ENCODE results near the gene FAM78A. TPM values are rescaled to one million over a fixed set of nuclear protein-coding genes. Genes with fewer than 3 reads are reported as not detected.

FAM78A gene
- total RNA-seq, 1 donor from 2014 or later = 27.2 TPM

DNA sequence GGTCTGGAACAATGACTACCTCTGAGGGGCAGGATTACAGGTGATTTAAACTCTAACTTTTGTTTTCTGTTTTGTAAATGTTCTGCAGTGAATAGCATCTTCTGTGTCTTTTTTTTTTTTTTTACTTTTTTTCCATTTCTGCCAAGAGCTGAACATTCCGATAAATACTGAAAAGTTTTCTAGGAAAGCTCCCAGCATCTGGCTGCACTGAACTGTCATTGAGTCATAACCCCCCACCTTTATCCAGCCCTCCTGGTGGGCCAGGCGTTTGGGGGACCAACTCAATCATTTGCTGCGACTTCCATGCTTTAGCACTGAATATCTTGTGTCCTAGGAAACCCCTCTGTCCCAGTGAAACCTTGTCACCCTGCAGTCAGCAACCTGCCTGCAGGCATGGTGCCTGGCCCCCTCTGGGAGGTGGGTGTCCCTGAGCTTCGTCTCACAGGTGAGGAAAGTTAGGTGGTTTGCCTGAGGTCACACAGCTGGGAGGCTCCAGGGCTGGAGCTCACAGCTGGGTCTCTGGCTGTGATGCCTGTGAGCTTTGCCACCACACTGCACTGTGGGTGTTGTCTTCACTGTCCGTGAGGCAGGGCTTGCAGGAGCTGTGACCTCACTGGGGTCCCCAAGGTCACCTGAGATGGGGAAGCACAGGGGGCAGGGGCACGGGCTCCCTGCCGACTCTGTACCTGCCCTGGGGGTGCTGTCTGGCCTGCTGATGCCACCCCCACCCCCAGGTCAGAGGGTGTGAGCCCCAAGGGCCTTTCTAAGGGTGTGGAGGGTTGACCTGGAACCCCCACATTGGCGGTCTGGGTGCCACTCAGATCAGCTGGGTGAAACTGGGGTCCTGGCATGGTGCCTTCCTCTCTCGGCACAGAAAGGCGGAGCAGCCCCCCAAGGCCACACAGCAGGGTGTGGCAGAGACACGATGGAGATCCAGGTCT is 27.3 kb upstream of the FAM78A start:
- no peak for DNase-seq (ENCODE audit: low spot score)
- intact Hi-C loops (cut with DNase I) = no loop called here

DNA sequence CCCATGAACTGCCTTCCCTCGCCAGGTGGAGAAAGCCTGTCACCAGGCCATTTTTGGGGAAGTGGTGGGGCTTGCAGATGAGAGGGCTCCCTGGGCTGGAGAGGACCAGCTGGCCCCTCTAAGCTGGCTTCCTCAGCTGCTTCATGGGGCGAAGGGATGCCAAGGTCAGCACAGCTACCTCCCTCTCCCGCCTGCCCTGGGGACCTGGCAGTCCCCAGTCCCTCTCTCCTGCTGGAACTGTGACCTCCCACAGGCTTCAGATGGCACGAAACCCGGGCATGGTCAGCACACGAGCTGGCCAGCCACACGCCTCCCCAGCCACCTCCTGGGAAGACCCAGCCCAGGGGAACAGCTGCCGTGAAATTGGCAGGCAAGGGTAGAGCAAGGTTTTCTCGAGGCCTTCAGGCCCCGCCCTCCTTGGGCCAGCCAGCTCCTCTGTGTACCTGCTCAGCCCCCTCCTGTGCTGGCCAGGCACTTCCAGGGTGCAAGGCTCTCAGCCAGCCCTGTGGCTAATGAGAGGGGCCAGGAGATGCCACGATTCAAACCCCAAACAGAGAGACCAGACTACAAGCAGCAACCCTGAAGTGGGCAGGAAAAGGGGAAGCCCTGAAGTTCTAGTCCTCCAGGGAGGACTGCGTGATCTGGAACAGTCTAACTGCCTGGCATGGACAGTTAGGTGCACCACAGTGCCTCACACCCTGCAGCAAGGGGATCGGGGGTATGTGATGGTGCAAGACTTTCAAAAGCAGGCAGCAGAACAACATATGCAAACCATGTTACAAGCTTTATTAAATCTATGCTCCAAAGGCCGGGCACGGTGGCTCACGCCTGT is 26.1 kb upstream of the FAM78A start:
- DNase-seq (ENCODE audit: low spot score) = no peak
- intact Hi-C loops (cut with DNase I) = no loop called here

GRCh38 chr9:131300444-131300843 is 24.1 kb upstream of the FAM78A start:
- DNase-seq (ENCODE audit: low spot score) = no peak
- intact Hi-C loops (cut with DNase I) = no loop called here

DNA sequence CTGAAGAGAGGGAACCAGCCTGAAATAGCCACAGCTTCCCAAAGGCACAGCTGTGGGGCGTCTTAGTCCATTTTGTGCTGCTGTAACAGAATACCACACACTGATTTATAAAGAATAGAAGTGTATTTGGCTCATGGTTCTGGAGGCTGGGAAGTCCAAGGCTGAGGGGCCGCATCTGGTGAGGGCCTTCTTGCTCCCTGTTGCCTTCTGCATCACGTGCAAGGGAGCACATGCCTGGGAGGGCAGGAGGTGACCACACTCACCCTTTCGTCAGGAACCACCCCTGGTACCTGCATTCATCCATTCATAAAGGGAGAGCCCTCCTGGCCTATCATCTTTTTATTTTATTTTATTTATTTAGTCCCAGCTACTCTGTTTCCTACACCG is 23.6 kb upstream of the FAM78A start:
- DNase-seq (ENCODE audit: low spot score) = no peak
- intact Hi-C loops (cut with DNase I) = loop anchor here (2.0 to 5.0 kb wide), 2 partner anchors 35 to 63 kb away; no protein-coding TSS in a partner anchor

DNA sequence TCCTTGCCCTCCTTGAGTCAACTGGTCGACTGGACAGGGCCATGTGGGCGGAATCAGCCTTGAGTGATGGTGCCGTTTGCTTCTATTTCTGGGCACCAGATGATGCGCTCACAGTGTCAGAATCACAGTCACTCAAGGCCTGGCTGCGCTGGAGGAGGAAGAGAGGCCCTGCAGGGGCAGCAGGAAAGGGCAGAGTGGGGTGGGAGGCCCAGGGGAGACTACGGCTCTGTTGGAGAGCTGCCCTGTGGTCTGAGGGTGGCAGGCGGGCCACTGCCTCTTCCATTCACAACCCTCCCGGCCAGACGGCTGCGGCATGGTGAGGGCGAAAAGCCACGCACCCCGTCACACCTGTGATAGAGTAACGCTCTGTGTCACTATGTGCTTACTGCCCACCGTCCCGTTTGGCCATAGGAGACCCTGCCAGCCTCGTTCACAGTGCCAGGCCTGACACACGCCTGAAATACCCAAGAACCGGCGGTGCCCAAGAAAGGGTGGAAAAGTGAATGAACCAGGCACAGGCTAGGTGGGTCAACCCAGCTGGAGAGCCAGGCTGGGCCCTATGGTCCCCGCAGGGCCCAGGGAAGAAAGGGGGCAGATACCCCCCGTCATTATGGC is 23.1 kb upstream of the FAM78A start:
- no peak for DNase-seq (ENCODE audit: low spot score)
- intact Hi-C loops (cut with DNase I) = loop anchor here (2.0 to 5.0 kb wide), 2 partner anchors 35 to 62 kb away; no protein-coding TSS in a partner anchor

DNA sequence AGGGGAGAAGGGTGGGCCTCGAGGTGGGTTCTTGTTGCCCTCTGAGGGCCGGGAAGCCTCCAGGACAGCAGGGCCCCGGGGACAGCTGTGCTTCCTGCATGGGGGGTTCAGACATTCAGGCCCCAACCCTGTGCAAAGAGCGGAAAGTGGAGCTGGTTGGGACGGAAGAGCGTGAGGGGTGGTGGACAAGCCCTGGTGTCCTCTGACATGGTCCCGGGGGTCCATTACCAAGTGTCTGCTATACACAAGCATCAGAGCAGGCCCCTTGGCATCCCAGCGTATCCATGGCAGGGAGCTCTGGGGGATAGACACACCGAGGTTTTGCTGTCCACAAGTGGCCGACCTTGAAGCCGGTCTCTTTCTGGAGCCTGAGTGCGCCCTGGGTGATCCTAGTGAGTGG is 22.5 kb upstream of the FAM78A start:
- DNase-seq (ENCODE audit: low spot score) = no peak
- intact Hi-C loops (cut with DNase I) = loop anchor here (2.0 to 5.0 kb wide), 2 partner anchors 36 to 62 kb away; no protein-coding TSS in a partner anchor

DNA sequence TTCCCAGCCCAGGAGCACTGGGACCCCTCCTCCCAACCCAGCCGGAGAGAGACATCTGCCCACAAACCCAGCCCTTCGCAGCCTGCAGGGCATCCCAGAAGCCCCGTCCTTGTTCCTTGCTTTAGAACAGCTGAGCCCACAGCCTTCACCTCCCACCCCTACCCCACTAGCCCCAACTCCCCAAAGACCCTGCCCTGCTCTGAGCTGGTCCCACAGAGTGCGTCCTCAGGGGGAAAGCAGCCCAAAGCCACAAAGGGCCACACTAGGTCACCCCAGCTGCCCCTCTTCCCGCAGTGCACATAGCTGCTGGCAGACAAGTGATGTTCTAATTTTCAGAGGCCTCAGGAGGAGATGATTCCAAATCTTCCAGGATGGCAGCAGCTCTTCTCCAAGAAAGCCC is 22.0 kb upstream of the FAM78A start:
- no peak for DNase-seq (ENCODE audit: low spot score)
- intact Hi-C loops (cut with DNase I) = loop anchor here (2.0 to 5.0 kb wide), 2 partner anchors 36 to 61 kb away; no protein-coding TSS in a partner anchor

GRCh38 chr9:131297903-131298302 is 21.6 kb upstream of the FAM78A start:
- DNase-seq (ENCODE audit: low spot score) = no peak
- intact Hi-C loops (cut with DNase I) = loop anchor here (2.0 to 5.0 kb wide), 2 partner anchors 37 to 61 kb away; no protein-coding TSS in a partner anchor

- intact Hi-C loops (cut with DNase I) = loop anchor here (5.0 kb wide), 1 partner anchor 60 kb away; no protein-coding TSS in a partner anchor
- DNase-seq (ENCODE audit: low spot score) = no peak
Measured at GRCh38 chr9:131296906-131297500, 20.7 kb upstream of the FAM78A start.

DNA sequence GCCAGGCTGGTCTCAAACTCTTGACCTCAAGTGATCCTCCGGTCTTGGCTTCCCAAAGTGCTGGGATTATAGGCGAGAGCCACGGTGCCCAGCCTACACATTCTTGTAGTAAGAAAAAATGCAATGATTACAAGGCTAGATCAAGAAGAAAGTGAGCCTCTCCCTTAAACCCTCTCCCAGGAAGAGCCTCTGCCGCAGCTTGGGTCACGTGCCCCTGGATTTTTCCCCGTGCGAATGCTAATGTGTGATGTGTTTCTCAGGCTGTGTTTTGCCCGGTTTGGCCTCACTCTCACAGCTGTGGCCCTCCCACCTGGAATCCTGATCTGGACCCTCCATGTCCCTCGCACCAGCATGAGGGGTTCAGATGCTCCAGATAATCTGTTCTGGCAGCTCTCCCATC is 20.1 kb upstream of the FAM78A start:
- no peak for DNase-seq (ENCODE audit: low spot score)
- intact Hi-C loops (cut with DNase I) = loop anchor here (5.0 kb wide), 1 partner anchor 59 kb away; no protein-coding TSS in a partner anchor

GRCh38 chr9:131292937-131293336 is 16.6 kb upstream of the FAM78A start:
- intact Hi-C loops (cut with DNase I) = no loop called here
- DNase-seq (ENCODE audit: low spot score) = no peak

GRCh38 chr9:131291795-131292315 is 15.5 kb upstream of the FAM78A start:
- intact Hi-C loops (cut with DNase I) = no loop called here
- DNase-seq (ENCODE audit: low spot score) = no peak

DNA sequence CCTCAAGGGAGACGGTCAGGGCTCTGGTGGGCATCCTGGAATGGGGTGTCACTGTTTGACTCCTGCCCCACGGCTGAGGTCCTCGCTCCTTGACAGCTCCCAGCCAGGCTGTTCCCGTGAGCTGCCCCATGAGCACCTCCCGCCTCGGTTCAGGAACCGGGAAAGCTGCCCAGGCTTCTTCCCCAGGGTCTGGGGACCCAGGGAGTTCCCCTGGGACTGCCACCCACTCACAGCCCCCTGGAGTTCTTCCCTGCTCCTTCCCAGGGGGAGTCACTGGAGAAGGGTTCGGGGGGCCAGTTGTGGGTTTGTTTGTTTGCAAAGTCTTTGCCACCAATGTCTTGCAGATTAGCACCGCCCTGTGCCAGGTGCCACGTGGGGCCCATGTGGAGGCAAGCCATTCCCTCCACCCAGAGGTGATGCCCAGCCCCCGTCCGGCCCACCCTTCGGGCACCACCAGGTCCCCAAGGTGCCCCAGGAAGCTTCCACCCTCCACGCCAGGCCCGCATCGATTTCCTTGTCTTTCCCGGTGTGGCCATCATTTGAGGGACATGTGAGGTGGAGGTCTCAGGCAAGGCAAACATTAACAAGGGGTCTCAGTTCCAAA is 14.6 kb upstream of the FAM78A start:
- intact Hi-C loops (cut with DNase I) = no loop called here
- DNase-seq (ENCODE audit: low spot score) = no peak

- no peak for DNase-seq (ENCODE audit: low spot score)
- intact Hi-C loops (cut with DNase I) = no loop called here
Measured at GRCh38 chr9:131290036-131290766, 13.9 kb upstream of the FAM78A start.

DNA sequence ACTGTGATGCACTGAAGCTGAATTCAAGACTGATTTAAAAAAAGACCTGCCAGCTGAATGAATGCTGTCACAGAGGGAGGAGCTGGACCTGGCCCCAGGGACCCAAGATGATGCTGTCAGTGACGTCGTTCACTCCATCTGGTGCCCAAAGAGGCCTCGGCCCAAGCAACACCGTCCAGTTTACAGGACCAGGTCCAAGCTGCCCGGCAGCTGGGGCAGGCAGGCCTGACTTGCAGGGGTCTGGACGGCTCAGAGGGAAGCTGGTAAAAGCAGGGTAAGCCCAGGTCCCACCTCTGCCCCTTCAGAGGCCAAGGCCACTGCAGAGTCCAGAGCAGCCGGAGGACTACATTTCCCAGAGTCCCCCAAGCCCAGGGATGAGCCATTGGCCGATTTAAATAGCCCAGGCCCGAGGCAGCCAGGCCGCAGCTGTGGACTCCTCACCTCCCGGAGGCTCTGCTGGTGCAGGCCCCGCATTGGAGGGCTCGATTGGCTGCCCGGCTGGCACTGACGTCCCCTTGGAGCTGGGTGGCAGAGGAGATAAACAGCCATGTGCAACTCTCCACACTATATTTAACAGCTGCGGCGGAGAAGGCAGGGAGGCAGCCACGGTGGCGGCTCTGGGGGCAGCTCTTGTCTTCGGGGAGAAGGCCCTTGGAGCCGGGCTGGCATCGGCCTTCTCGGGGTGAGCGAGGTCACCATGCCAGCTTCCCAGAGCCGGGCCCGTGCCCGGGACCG is 13.2 kb upstream of the FAM78A start, which contains the start of gene PLPP7:
Gene PLPP7 (plus strand): TSS at position 423 of the 735 bp plus-strand sequence. CDS start 275 bp downstream, at position 698.
- intact Hi-C loops (cut with DNase I) = no loop called here
- peak; percentile 93 for DNase-seq (ENCODE audit: low spot score)

- intact Hi-C loops (cut with DNase I) = no loop called here
- no peak for DNase-seq (ENCODE audit: low spot score)
Measured at GRCh38 chr9:131288217-131288616, 11.9 kb upstream of the FAM78A start.

- no peak for DNase-seq (ENCODE audit: low spot score)
- intact Hi-C loops (cut with DNase I) = no loop called here
Measured at GRCh38 chr9:131287359-131287758, 11.0 kb upstream of the FAM78A start.

Data from cardiac septum (tissue), 1 donor.